BJ (cell line): ENCODE measurements around the gene NR3C1. TPM values are rescaled to one million over a fixed set of nuclear protein-coding genes. Genes with fewer than 3 reads are reported as not detected.

Experiments
- CTCF ChIA-PET: fragments of 350-600 bp; formaldehyde crosslinking; extraction: SDS; loops from one replicate; lab custom pipeline; 2021; ENCODE audit warnings: antibody characterized with exemption, inconsistent platforms; lab: Yijun Ruan, JAX
- POLR2A ChIA-PET: fragments of 300-600 bp; sonication (Branson Sonifier 250); formaldehyde crosslinking; extraction: SDS; loops from one replicate; lab custom pipeline; 2021; ENCODE audit warnings: antibody characterized with exemption; lab: Charles Lee
- DNase-seq: peaks from one replicate; pipeline ENCODE4 v3.0.0-alpha.2; 2011; ENCODE audit warnings: low read depth
- H3K27me3 ChIP-seq: 2 replicates; pipeline ENCODE4 v1.6.0; 2011; ENCODE audit warnings: low read length; ENCODE audit not compliant: control insufficient read depth, insufficient read depth
- H3K36me3 ChIP-seq: 2 replicates; pipeline ENCODE4 v1.5.1; 2011; ENCODE audit warnings: low read length; ENCODE audit not compliant: control insufficient read depth, insufficient read depth
- H3K4me3 ChIP-seq: 2 replicates; pipeline ENCODE4 v1.5.1; 2011; ENCODE audit warnings: low read depth, mild to moderate bottlenecking, control low read depth, low read length
- CTCF ChIP-seq: IDR thresholded peaks from 2 replicates; pipeline ENCODE4 v1.5.1; 2011; ENCODE audit warnings: low read depth, mild to moderate bottlenecking, control low read depth, inconsistent platforms, low read length, moderate library complexity; ENCODE audit not compliant: insufficient read depth
- polyA plus RNA-seq: library from polyadenylated mRNA; depleted of rRNA; stranded (reverse); fragments of >200 nt; gene quantifications from 2 replicates; pipeline ENCODE4 v1.2.3, GENCODE V29; 2011

The NR3C1 gene
- polyA plus RNA-seq, 1 experiment, result 22.4 TPM

DNA sequence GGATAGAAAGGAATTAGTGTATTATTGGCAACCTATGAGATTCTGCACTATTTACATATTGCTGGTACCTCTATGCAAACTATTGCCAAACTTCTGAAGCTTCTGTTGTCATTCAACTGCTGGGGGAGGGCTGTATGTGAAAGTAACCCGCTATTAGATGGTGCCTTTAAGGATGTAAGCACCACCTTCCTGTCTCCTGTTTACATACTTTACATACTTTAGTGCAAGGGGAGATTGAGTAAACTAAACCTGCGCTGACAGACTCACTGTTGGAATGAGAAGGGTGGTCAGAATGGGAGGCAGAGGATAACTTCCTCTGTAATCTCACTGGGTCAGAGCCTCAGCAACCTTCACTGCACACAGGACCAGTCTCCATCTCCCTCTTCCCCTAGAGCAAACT lies 123.8 kb downstream of the NR3C1 start:
- DNase-seq, result no peak
- POLR2A ChIA-PET, result no interaction called here
- Histone ChIP-seq H3K4me3 (no peak overlapping the region), H3K27me3 (no peaks in the 10 kb centered on the region), H3K36me3 (peaks cover 1% of the 10 kb centered on the region; the same call in 1 of the 2 replicates)
- TF ChIP-seq CTCF, result no peak
- CTCF ChIA-PET, result no interaction called here

GRCh38 chr5:143277536-143277935 lies 126.0 kb downstream of the NR3C1 start:
- no peaks in the 10 kb centered on the region for H3K27me3 ChIP-seq
- H3K4me3 ChIP-seq, result no peak overlapping the region
- no peak for TF ChIP-seq CTCF
- CTCF ChIA-PET, result interaction anchor here (0.5 kb wide), 1 partner anchor 460 kb away, joined by 5 read pairs; no protein-coding TSS in a partner anchor
- no peak for DNase-seq
- POLR2A ChIA-PET, result no interaction called here
- H3K36me3 ChIP-seq, result no peaks in the 10 kb centered on the region

DNA sequence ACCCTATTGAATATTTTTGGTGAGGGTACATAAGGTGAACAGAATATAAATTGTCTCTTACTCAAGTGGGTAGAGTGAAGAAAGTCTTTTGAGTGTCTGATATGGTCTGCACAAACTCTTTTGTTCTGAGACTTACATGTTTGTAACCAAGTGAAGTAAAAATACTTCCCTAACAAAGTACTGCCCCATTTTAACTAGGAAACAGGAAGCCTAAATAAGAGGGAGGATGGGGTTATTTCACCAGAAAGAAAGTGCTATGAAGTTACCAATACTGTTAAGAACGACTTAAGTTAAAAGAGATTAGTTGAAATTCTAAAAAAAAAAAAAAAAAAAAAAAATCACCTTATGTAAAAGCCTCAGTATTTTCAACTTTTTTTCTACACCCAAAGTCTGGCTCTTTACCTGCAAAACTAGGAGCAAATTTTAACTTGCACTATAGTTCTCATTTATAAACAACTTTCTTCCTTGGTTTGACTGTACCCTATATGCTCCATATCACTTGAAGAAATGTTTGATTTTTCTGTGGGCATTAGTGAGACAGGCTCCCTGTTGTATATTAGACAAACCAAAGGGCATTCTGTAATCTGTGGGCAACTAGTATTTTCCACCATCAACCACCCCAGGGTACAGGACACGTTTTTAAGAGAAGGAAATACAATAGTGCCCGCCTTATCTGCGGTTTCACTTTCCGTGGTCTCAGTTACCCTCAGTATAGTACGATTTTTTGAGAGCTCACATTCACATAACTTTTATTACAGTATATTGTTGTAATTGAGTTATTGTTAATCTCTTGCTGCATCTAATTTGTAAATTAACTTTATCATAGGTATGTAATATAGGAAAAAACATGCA lies 127.7 kb downstream of the NR3C1 start:
- no peak for DNase-seq
- TF ChIP-seq CTCF, result no peak
- no peaks in the 10 kb centered on the region for H3K27me3 ChIP-seq
- no peak overlapping the region for H3K4me3 ChIP-seq
- no peaks in the 10 kb centered on the region for H3K36me3 ChIP-seq
- CTCF ChIA-PET, result no interaction called here
- POLR2A ChIA-PET, result no interaction called here

DNA sequence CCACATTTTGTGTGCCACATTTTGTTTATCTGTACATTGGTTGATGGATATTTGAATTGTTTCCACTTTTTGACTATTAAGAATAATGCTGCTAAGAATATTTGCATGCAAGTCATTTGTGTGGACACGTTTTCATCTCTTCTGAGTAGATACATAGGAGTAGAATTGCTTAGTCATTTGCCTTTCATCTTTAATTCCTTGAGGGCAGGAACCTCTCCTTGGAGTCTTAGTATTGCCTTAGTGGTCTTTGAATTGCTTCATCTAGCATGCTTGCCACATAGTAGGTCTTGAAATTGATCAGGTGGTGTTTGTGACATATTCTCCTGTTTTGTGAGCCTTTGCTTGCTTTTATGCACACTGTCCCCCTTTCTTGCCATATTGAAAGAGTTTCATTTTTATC lies 128.5 kb downstream of the NR3C1 start:
- no peak for DNase-seq
- Histone ChIP-seq H3K27me3 (no peaks in the 10 kb centered on the region), H3K4me3 (no peak overlapping the region), H3K36me3 (no peaks in the 10 kb centered on the region)
- ChIA-PET CTCF (no interaction called here), POLR2A (no interaction called here)
- TF ChIP-seq CTCF, result no peak

- no peak for TF ChIP-seq CTCF
- Histone ChIP-seq H3K36me3 (no peaks in the 10 kb centered on the region), H3K27me3 (no peaks in the 10 kb centered on the region), H3K4me3 (no peak overlapping the region)
- no peak for DNase-seq
- POLR2A ChIA-PET, result no interaction called here
- CTCF ChIA-PET, result no interaction called here
These were observed 132.1 kb downstream of the NR3C1 start for GRCh38 chr5:143271431-143271830.
